H9 (cell line): ENCODE results near the gene C1orf116. TPM values are rescaled to one million over a fixed set of nuclear protein-coding genes. Genes with fewer than 3 reads are reported as not detected.

ENCODE experiments used
- DNase-seq: peaks from one replicate; pipeline ENCODE4 v3.0.0-alpha.2; 2017
- H2AFZ ChIP-seq: one replicate; pipeline ENCODE4 v1.6.1; 2013; ENCODE audit warnings: mild to moderate bottlenecking, low read length, control low read depth, moderate library complexity
- H2AK5ac ChIP-seq: 2 replicates; pipeline ENCODE4 v1.6.1; 2013; ENCODE audit warnings: low read length, control low read depth, mixed read lengths; ENCODE audit not compliant: insufficient read length
- H2BK120ac ChIP-seq: one replicate; pipeline ENCODE4 v1.6.1; 2013; ENCODE audit warnings: low read depth, mild to moderate bottlenecking, low read length, control low read depth, inconsistent platforms; ENCODE audit not compliant: poor library complexity, severe bottlenecking
- H2BK12ac ChIP-seq: 2 replicates; pipeline ENCODE4 v1.6.1; 2013; ENCODE audit warnings: low read length, control low read depth, mixed read lengths, low read depth; ENCODE audit not compliant: insufficient read length
- H2BK15ac ChIP-seq: 2 replicates; pipeline ENCODE4 v1.6.1; 2013; ENCODE audit warnings: low read depth, low read length, control low read depth
- H2BK20ac ChIP-seq: one replicate; pipeline ENCODE4 v1.6.1; 2013; ENCODE audit warnings: low read depth, mild to moderate bottlenecking, low read length, control low read depth, inconsistent platforms; ENCODE audit not compliant: poor library complexity, severe bottlenecking
- H2BK5ac ChIP-seq: 2 replicates; pipeline ENCODE4 v1.6.1; 2013; ENCODE audit warnings: low read length, control low read depth, mixed read lengths; ENCODE audit not compliant: insufficient read length
- H3K14ac ChIP-seq: 2 replicates; pipeline ENCODE4 v1.6.1; 2013; ENCODE audit warnings: low read length, control low read depth; ENCODE audit not compliant: insufficient read depth
- H3K18ac ChIP-seq: 2 replicates; pipeline ENCODE4 v1.6.1; 2013; ENCODE audit warnings: low read depth, mild to moderate bottlenecking, mixed read lengths, low read length, control low read depth; ENCODE audit not compliant: insufficient read length
- H3K23ac ChIP-seq: 2 replicates; pipeline ENCODE4 v1.6.1; 2013; ENCODE audit warnings: low read length, control low read depth, mixed read lengths, low read depth; ENCODE audit not compliant: insufficient read length
- H3K23me2 ChIP-seq: 2 replicates; pipeline ENCODE4 v1.6.1; 2013; ENCODE audit warnings: low read depth, mild to moderate bottlenecking, mixed read lengths, low read length, control low read depth; ENCODE audit not compliant: insufficient read length, poor library complexity, severe bottlenecking
- H3K27ac ChIP-seq: 2 replicates; pipeline ENCODE4 v1.5.1; 2013; ENCODE audit warnings: low read length, control low read depth, mixed read lengths, low read depth; ENCODE audit not compliant: insufficient read length
- H3K27me3 ChIP-seq: 2 replicates; pipeline ENCODE4 v1.6.1; 2013; ENCODE audit warnings: low read length, control low read depth, inconsistent platforms; ENCODE audit not compliant: insufficient read depth
- H3K4ac ChIP-seq: 2 replicates; pipeline ENCODE4 v1.6.1; 2013; ENCODE audit warnings: low read depth, mild to moderate bottlenecking, control low read depth, inconsistent platforms, low read length, moderate library complexity
- H3K4me1 ChIP-seq: 2 replicates; pipeline ENCODE4 v1.6.1; 2013; ENCODE audit warnings: low read length, control low read depth, inconsistent platforms; ENCODE audit not compliant: insufficient read depth
- H3K4me2 ChIP-seq: 2 replicates; pipeline ENCODE4 v1.6.1; 2013; ENCODE audit warnings: low read length, control low read depth, mixed read lengths; ENCODE audit not compliant: insufficient read length, insufficient read depth
- H3K56ac ChIP-seq: 2 replicates; pipeline ENCODE4 v1.6.1; 2013; ENCODE audit warnings: low read depth, mild to moderate bottlenecking, mixed read lengths, low read length, control low read depth; ENCODE audit not compliant: insufficient read length
- H3K79me1 ChIP-seq: 2 replicates; pipeline ENCODE4 v1.6.1; 2013; ENCODE audit warnings: low read depth, mild to moderate bottlenecking, moderate library complexity, low read length, control low read depth, inconsistent platforms; ENCODE audit not compliant: insufficient read depth, poor library complexity, severe bottlenecking
- H3K79me2 ChIP-seq: 2 replicates; pipeline ENCODE4 v1.6.1; 2013; ENCODE audit warnings: low read length, control low read depth, inconsistent platforms; ENCODE audit not compliant: insufficient read depth
- H3K9ac ChIP-seq: 2 replicates; pipeline ENCODE4 v1.6.1; 2013; ENCODE audit warnings: low read length, control low read depth, mixed read lengths; ENCODE audit not compliant: insufficient read length; ENCODE audit errors: extremely low read depth
- H3K9me3 ChIP-seq: one replicate; pipeline ENCODE4 v1.6.1; 2013; ENCODE audit warnings: low read depth, low read length, inconsistent platforms; ENCODE audit not compliant: control insufficient read depth
- H3T11ph ChIP-seq: one replicate; pipeline ENCODE4 v1.6.1; 2013; ENCODE audit warnings: mild to moderate bottlenecking, low read length, control low read depth, inconsistent platforms
- H4K20me1 ChIP-seq: one replicate; pipeline ENCODE4 v1.6.1; 2013; ENCODE audit not compliant: control insufficient read depth, insufficient read length, insufficient read depth
- H4K5ac ChIP-seq: 2 replicates; pipeline ENCODE4 v1.6.1; 2013; ENCODE audit warnings: low read depth, mild to moderate bottlenecking, mixed read lengths, low read length, control low read depth; ENCODE audit not compliant: insufficient read length
- H4K8ac ChIP-seq: replicated peaks from 2 replicates; pipeline ENCODE4 v1.6.1; 2013; ENCODE audit warnings: low read length, control low read depth, mixed read lengths, low read depth; ENCODE audit not compliant: insufficient read length
- H4K91ac ChIP-seq: 2 replicates; pipeline ENCODE4 v1.6.1; 2013; ENCODE audit warnings: low read depth, mild to moderate bottlenecking, moderate library complexity, mixed read lengths, low read length, control low read depth; ENCODE audit not compliant: insufficient read length
- H3K27ac Mint-ChIP-seq, 3 experiments: 2 replicates in 2 of 3; 3 replicates in 1 of 3; pipeline ENCODE4 v1.8.0; 2020 to 2021; ENCODE audit warnings: mixed read lengths in 3 of 3, mild to moderate bottlenecking in 1 of 3, moderate library complexity in 1 of 3
- H3K27me3 Mint-ChIP-seq: 2 replicates; pipeline ENCODE4 v1.8.0; 2021; ENCODE audit warnings: low read depth, mild to moderate bottlenecking, moderate library complexity, mixed read lengths
- H3K36me3 Mint-ChIP-seq, 3 experiments: 2 replicates in 2 of 3; 3 replicates in 1 of 3; pipeline ENCODE4 v1.8.0; 2020 to 2021; ENCODE audit warnings: low read depth in 3 of 3, mixed read lengths in 3 of 3; ENCODE audit not compliant: insufficient read depth in 1 of 3
- H3K4me1 Mint-ChIP-seq, 2 experiments: 2 replicates each; pipeline ENCODE4 v1.8.0; 2020; ENCODE audit warnings: mixed read lengths in 2 of 2
- H3K4me3 Mint-ChIP-seq, 2 experiments: 2 replicates in 1 of 2; 3 replicates in 1 of 2; pipeline ENCODE4 v1.8.0; 2020 to 2021; ENCODE audit warnings: mild to moderate bottlenecking in 2 of 2, mixed read lengths in 2 of 2, moderate library complexity in 1 of 2
- H3K9me3 Mint-ChIP-seq, 2 experiments: 2 replicates in 1 of 2; 3 replicates in 1 of 2; pipeline ENCODE4 v1.8.0; 2020; ENCODE audit warnings: mild to moderate bottlenecking in 2 of 2, mixed read lengths in 2 of 2, moderate library complexity in 1 of 2
- WGBS: extraction: QIAGEN DNeasy Blood & Tissue Kit; methylation state at CpG from one replicate; pipeline ENCODE4 v1.1.7; 2013; ENCODE audit warnings: missing lambda C conversion rate, low lambda C conversion rate, mixed read lengths; ENCODE audit not compliant: insufficient read length; ENCODE audit errors: extremely low coverage; 5-methylcytosine and 5-hydroxymethylcytosine counted together
- total RNA-seq: library from RNA; stranded (reverse); gene quantifications from 2 replicates; pipeline ENCODE4 v1.2.1, GENCODE V29; 2021
- TF ChIP-seq, protein P1 (sequence below): fragments of 200-600 bp; sonication (generic); conservative IDR thresholded peaks from 3 replicates; pipeline ENCODE4 v1.8.0; 2021; ENCODE audit warnings: antibody characterized with exemption, mild to moderate bottlenecking

C1orf116 gene
- total RNA-seq, 1 experiment from 2014 or later: 0.48 TPM

DNA sequence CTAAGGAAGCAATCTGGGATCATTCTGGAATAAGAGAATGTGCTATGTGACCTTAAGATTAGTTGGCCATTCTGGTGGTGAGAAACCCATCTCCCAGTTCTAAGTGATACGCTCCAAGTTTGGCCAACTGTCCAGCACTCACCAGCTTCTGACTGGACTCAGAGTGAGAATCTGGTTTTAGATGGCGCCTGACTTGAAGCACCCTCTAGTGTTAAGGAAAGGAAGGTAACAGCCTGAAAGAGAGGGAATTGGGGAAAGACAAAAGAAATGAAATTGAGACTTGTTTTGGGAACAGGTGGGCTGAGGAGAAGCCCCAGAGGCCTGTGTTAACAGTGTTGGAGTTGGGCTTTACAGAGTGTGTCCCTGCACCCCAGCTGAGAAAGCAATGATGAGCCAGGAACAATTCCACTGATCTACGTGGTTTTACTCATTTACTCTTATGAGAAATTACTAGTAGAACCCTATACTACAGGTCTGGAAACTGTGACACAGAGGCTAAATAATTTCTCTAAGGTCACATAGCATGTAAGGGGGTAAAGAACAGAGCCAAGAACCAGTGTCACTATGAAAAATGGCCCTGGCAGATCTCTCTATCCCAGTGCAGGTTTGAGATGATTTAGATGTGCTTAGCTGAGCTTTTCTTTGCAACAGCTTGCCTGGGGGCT is 53.0 kb downstream of the C1orf116 start:
- no peak overlapping the region for H3K9ac ChIP-seq
- Mint-ChIP-seq H3K36me3 (no peaks in the 10 kb centered on the region), H3K9me3 (0 out of 5 replicates have a peak, but pooled peaks cover 0 to 2% of the 10 kb centered on the region in 2 experiments), H3K4me1 (peaks cover 23 to 31% of the 10 kb centered on the region in 2 experiments), H3K4me3 (no peak overlapping the region), H3K27ac (no peak overlapping the region; a peak in 1 of 7 replicates), H3K27me3 (peaks cover 16% of the 10 kb centered on the region)
- H3K9me3 ChIP-seq: no peaks in the 10 kb centered on the region
- H2AFZ ChIP-seq: no peak overlapping the region
- no peaks in the 10 kb centered on the region for H4K20me1 ChIP-seq
- no peaks in the 10 kb centered on the region for H3K23me2 ChIP-seq
- no peak overlapping the region for H2BK12ac ChIP-seq
- H4K5ac ChIP-seq: no peak overlapping the region
- no peak overlapping the region for H2AK5ac ChIP-seq
- H3K79me1 ChIP-seq: no peaks in the 10 kb centered on the region
- H3K4me2 ChIP-seq: no peak overlapping the region
- H3K27ac ChIP-seq: no peak overlapping the region
- H3K4me1 ChIP-seq: no peaks in the 10 kb centered on the region
- DNase-seq: no peak
- H3T11ph ChIP-seq: no peak overlapping the region
- WGBS: no CpG with 5 or more reads among the region's 3 CpGs
- H3K4ac ChIP-seq: no peak overlapping the region
- H2BK120ac ChIP-seq: no peak overlapping the region
- H3K27me3 ChIP-seq: no peaks in the 10 kb centered on the region; the same call in 1 of the 2 replicates
- H3K18ac ChIP-seq: no peak overlapping the region
- no peak overlapping the region for H2BK15ac ChIP-seq
- no peaks in the 10 kb centered on the region for H3K79me2 ChIP-seq
- H2BK20ac ChIP-seq: no peak overlapping the region
- H3K23ac ChIP-seq: no peak overlapping the region
- no peak overlapping the region for H4K8ac ChIP-seq
- TF ChIP-seq, protein P1, sequence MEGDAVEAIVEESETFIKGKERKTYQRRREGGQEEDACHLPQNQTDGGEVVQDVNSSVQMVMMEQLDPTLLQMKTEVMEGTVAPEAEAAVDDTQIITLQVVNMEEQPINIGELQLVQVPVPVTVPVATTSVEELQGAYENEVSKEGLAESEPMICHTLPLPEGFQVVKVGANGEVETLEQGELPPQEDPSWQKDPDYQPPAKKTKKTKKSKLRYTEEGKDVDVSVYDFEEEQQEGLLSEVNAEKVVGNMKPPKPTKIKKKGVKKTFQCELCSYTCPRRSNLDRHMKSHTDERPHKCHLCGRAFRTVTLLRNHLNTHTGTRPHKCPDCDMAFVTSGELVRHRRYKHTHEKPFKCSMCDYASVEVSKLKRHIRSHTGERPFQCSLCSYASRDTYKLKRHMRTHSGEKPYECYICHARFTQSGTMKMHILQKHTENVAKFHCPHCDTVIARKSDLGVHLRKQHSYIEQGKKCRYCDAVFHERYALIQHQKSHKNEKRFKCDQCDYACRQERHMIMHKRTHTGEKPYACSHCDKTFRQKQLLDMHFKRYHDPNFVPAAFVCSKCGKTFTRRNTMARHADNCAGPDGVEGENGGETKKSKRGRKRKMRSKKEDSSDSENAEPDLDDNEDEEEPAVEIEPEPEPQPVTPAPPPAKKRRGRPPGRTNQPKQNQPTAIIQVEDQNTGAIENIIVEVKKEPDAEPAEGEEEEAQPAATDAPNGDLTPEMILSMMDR: peak; percentile 71
- H2BK5ac ChIP-seq: no peak overlapping the region
- H3K14ac ChIP-seq: no peak overlapping the region
- H3K56ac ChIP-seq: no peak overlapping the region
- H4K91ac ChIP-seq: no peak overlapping the region
